GM12874 (cell line): ENCODE measurements around the gene CDH16.

ENCODE experiments used
- TF ChIP-seq, protein P1 (sequence below): IDR thresholded peaks from 2 replicates; pipeline ENCODE4 v1.5.1; 2011; ENCODE audit warnings: low read depth, mild to moderate bottlenecking, control low read depth, low read length, moderate library complexity; ENCODE audit not compliant: insufficient read depth

CDH16 gene

GRCh38 chr16:66904428-66904845 lies 14.2 kb downstream of the CDH16 start:
- TF ChIP-seq, protein P1, sequence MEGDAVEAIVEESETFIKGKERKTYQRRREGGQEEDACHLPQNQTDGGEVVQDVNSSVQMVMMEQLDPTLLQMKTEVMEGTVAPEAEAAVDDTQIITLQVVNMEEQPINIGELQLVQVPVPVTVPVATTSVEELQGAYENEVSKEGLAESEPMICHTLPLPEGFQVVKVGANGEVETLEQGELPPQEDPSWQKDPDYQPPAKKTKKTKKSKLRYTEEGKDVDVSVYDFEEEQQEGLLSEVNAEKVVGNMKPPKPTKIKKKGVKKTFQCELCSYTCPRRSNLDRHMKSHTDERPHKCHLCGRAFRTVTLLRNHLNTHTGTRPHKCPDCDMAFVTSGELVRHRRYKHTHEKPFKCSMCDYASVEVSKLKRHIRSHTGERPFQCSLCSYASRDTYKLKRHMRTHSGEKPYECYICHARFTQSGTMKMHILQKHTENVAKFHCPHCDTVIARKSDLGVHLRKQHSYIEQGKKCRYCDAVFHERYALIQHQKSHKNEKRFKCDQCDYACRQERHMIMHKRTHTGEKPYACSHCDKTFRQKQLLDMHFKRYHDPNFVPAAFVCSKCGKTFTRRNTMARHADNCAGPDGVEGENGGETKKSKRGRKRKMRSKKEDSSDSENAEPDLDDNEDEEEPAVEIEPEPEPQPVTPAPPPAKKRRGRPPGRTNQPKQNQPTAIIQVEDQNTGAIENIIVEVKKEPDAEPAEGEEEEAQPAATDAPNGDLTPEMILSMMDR, result no peak

- TF ChIP-seq, protein P1, result no peak
Observed at GRCh38 chr16:66903544-66904427, 14.9 kb downstream of the CDH16 start.

GRCh38 chr16:66902648-66903543 lies 15.8 kb downstream of the CDH16 start:
- TF ChIP-seq, protein P1, result no peak

- TF ChIP-seq, protein P1, result no peak
Observed at GRCh38 chr16:66901626-66902025, 17.1 kb downstream of the CDH16 start.

GRCh38 chr16:66900721-66901441 lies 17.8 kb downstream of the CDH16 start:
- TF ChIP-seq, protein P1, result no peak

GRCh38 chr16:66899945-66900710 lies 18.6 kb downstream of the CDH16 start:
- TF ChIP-seq, protein P1, result no peak
